Astrocyte (in vitro differentiated cells and primary cell): ENCODE data around the gene SDHAF2. TPM values are rescaled to one million over a fixed set of nuclear protein-coding genes. Genes with fewer than 3 reads are reported as not detected.

Experiments
- DNase-seq: peaks from one replicate; pipeline ENCODE4 v3.0.0-alpha.2; 2010; ENCODE audit warnings: low read depth
- FAIRE-seq: peaks from 2 replicates; lab custom pipeline; 2011; peaks lifted over from hg19 to GRCh38; lab: Jason Lieb, UNC
- H2AFZ ChIP-seq: 2 replicates; pipeline ENCODE4 v1.6.0; 2012; ENCODE audit warnings: low read depth, low read length, inconsistent platforms
- H3K27ac ChIP-seq: 2 replicates; pipeline ENCODE4 v1.5.1; 2011; ENCODE audit warnings: low read depth, low read length, inconsistent platforms
- H3K27me3 ChIP-seq: 2 replicates; pipeline ENCODE4 v1.6.0; 2011; ENCODE audit warnings: low read length, inconsistent platforms; ENCODE audit not compliant: insufficient read depth
- H3K36me3 ChIP-seq: 2 replicates; pipeline ENCODE4 v1.5.1; 2011; ENCODE audit warnings: low read length, inconsistent platforms; ENCODE audit not compliant: insufficient read depth
- H3K4me1 ChIP-seq: 2 replicates; pipeline ENCODE4 v1.5.1; 2011; ENCODE audit warnings: low read length, inconsistent platforms; ENCODE audit not compliant: insufficient read depth
- H3K4me2 ChIP-seq: 2 replicates; pipeline ENCODE4 v1.6.0; 2012; ENCODE audit warnings: low read length, inconsistent platforms
- H3K4me3 ChIP-seq: 2 replicates; pipeline ENCODE4 v1.5.1; 2011; ENCODE audit warnings: low read depth, mild to moderate bottlenecking, low read length, inconsistent platforms; ENCODE audit not compliant: insufficient read depth
- H3K79me2 ChIP-seq: 2 replicates; pipeline ENCODE4 v1.6.0; 2012; ENCODE audit warnings: mild to moderate bottlenecking, low read length, inconsistent platforms; ENCODE audit not compliant: insufficient read depth
- H3K9ac ChIP-seq: 2 replicates; pipeline ENCODE4 v1.6.0; 2012; ENCODE audit warnings: mild to moderate bottlenecking, low read length, inconsistent platforms
- H3K9me3 ChIP-seq: 2 replicates; pipeline ENCODE4 v1.5.1; 2012; ENCODE audit warnings: low read depth, mild to moderate bottlenecking, low read length, inconsistent platforms; ENCODE audit not compliant: insufficient read depth
- H4K20me1 ChIP-seq: 2 replicates; pipeline ENCODE4 v1.6.0; 2012; ENCODE audit warnings: low read length, inconsistent platforms; ENCODE audit not compliant: insufficient read depth
- H3K27ac Mint-ChIP-seq: one replicate; pipeline ENCODE4 v1.8.0; 2021; ENCODE audit warnings: mild to moderate bottlenecking, mixed read lengths; ENCODE audit not compliant: unreplicated experiment
- H3K27me3 Mint-ChIP-seq: one replicate; pipeline ENCODE4 v1.8.0; 2021; ENCODE audit warnings: low read depth, mixed read lengths; ENCODE audit not compliant: unreplicated experiment
- H3K36me3 Mint-ChIP-seq: one replicate; pipeline ENCODE4 v1.8.0; 2021; ENCODE audit warnings: low read depth, mixed read lengths; ENCODE audit not compliant: unreplicated experiment
- H3K4me1 Mint-ChIP-seq: one replicate; pipeline ENCODE4 v1.8.0; 2021; ENCODE audit warnings: low read depth, mixed read lengths; ENCODE audit not compliant: unreplicated experiment
- H3K4me3 Mint-ChIP-seq: one replicate; pipeline ENCODE4 v1.8.0; 2021; ENCODE audit warnings: mild to moderate bottlenecking, moderate library complexity, mixed read lengths; ENCODE audit not compliant: unreplicated experiment
- H3K9me3 Mint-ChIP-seq: one replicate; pipeline ENCODE4 v1.8.0; 2021; ENCODE audit warnings: mild to moderate bottlenecking, mixed read lengths; ENCODE audit not compliant: unreplicated experiment
- EZH2 ChIP-seq: IDR thresholded peaks from 2 replicates; pipeline ENCODE4 v1.6.1; 2012; ENCODE audit warnings: mild to moderate bottlenecking, low read length, inconsistent platforms; ENCODE audit not compliant: insufficient read depth
- total RNA-seq: library from RNA; stranded (reverse); gene quantifications from 2 replicates; pipeline ENCODE4 v1.2.1, GENCODE V29; 2021
- TF ChIP-seq, protein P1 (sequence below): IDR thresholded peaks from 2 replicates; pipeline ENCODE4 v1.5.1; 2011; ENCODE audit warnings: low read depth, mild to moderate bottlenecking, inconsistent platforms, low read length, moderate library complexity; ENCODE audit not compliant: insufficient read depth

SDHAF2 gene
- total RNA-seq, 1 donor from 2014 or later: 38.8 TPM

DNA sequence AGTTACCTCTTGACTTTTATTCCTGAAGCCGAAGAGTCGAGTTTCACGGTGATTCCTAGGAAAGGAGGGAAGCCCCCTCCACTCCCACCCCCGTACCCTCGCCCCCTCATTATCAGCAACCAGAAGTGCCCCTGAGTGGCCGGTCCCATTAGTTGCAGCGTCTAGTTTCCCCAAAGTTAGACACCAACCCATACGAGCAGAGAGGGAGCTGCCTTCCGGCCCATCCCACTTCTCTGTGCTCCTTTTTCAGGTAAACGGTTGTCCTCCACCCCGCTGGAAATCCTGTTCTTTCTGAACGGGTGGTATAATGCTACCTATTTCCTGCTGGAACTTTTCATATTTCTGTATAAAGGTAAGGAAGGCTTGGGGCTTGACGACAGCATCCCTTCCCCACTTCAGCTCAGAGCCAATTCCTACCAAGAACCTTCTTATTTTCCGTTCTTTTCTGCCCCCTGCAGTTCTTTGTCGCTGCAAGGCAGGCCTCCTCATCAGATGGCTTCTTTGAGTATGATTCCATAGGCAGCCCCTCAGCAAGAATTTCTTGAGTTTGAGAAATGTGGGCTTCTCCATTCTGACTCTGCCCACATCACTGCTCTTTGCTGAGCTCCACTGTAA is 36.8 kb upstream of the SDHAF2 start:
- peak overlapping the region; percentile 45 for H3K27ac Mint-ChIP-seq

DNA sequence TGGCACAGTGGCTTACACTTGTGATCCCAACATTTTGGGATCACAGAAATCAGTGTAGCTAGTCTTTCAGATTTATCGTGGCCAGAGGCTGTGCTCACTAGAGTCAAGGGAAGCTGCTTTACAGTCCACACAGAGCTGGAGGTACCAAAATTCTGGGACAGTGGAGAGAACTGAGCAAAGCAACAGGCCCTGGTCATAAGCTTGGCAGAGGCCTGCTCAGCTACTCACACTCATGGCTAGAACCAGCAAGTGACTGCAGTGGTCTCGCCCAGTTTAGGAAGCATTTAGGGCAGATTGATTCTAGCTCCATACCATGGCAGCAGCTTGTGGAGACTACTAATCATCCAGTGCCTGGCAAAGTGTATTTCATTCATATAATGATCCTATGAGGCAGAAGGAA is 28.8 kb upstream of the SDHAF2 start:
- Histone ChIP-seq H3K9me3 (no peaks in the 10 kb centered on the region), H3K4me2 (no peak overlapping the region), H3K4me1 (peaks cover 3% of the 10 kb centered on the region), H3K27me3 (no peaks in the 10 kb centered on the region), H3K9ac (no peak overlapping the region), H3K27ac (no peak overlapping the region), H2AFZ (no peak overlapping the region), H3K36me3 (peaks cover 38% of the 10 kb centered on the region), H4K20me1 (peaks cover 26% of the 10 kb centered on the region), H3K4me3 (no peak overlapping the region), H3K79me2 (peaks cover under 1% of the 10 kb centered on the region)
- peaks cover 23% of the 10 kb centered on the region for H3K4me1 Mint-ChIP-seq
- H3K4me3 Mint-ChIP-seq: no peak overlapping the region
- no peaks in the 10 kb centered on the region for H3K27me3 Mint-ChIP-seq
- no peaks in the 10 kb centered on the region for H3K9me3 Mint-ChIP-seq
- no peak overlapping the region for H3K27ac Mint-ChIP-seq
- TF ChIP-seq, protein P1, sequence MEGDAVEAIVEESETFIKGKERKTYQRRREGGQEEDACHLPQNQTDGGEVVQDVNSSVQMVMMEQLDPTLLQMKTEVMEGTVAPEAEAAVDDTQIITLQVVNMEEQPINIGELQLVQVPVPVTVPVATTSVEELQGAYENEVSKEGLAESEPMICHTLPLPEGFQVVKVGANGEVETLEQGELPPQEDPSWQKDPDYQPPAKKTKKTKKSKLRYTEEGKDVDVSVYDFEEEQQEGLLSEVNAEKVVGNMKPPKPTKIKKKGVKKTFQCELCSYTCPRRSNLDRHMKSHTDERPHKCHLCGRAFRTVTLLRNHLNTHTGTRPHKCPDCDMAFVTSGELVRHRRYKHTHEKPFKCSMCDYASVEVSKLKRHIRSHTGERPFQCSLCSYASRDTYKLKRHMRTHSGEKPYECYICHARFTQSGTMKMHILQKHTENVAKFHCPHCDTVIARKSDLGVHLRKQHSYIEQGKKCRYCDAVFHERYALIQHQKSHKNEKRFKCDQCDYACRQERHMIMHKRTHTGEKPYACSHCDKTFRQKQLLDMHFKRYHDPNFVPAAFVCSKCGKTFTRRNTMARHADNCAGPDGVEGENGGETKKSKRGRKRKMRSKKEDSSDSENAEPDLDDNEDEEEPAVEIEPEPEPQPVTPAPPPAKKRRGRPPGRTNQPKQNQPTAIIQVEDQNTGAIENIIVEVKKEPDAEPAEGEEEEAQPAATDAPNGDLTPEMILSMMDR: no peak
- no peak for TF ChIP-seq EZH2
- DNase-seq: no peak
- peaks cover 15% of the 10 kb centered on the region for H3K36me3 Mint-ChIP-seq
- no peak for FAIRE-seq

More for the DNA sequence above, 36.8 kb upstream of the SDHAF2 start:
- FAIRE-seq (no peak), DNase-seq (no peak)
- Mint-ChIP-seq H3K4me3 (peak overlapping the region; percentile 91), H3K9me3 (peaks cover 9% of the 10 kb centered on the region), H3K4me1 (peaks cover 4% of the 10 kb centered on the region), H3K27me3 (peaks cover 7% of the 10 kb centered on the region), H3K36me3 (peaks cover 10% of the 10 kb centered on the region)
- Histone ChIP-seq H4K20me1 (peaks cover 3% of the 10 kb centered on the region), H3K79me2 (peaks cover 7% of the 10 kb centered on the region), H3K9me3 (no peaks in the 10 kb centered on the region), H3K9ac (peak overlapping the region; percentile 87), H3K4me1 (peaks cover 5% of the 10 kb centered on the region), H3K27ac (peak overlapping the region; percentile 43), H3K27me3 (no peaks in the 10 kb centered on the region), H3K4me2 (peak overlapping the region; percentile 99), H2AFZ (peak overlapping the region; percentile 97), H3K36me3 (peaks cover 5% of the 10 kb centered on the region), H3K4me3 (peak overlapping the region; percentile 94)
- no peak for TF ChIP-seq EZH2
- TF ChIP-seq, protein P1: no peak

DNA sequence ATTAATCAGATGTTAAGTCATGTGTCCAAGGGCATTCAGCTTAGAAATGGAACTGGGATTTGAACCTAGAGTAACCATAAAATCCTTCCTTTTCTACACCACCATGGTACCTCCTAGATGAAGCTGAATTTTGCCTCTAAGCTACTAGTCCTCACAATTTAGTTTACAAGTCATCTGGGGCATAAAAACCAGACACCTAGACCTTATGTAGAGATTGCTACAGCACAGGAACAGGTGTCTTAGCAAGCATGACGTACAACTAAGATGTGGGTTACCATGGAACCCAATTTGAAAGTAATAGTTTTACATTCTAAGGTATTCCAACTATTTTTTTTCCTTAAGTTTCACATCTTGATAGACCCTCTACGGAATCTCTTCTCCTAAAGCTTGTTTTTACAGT is 28.4 kb upstream of the SDHAF2 start:
- Mint-ChIP-seq H3K27me3 (no peaks in the 10 kb centered on the region), H3K27ac (no peak overlapping the region), H3K4me1 (peaks cover 26% of the 10 kb centered on the region), H3K9me3 (no peaks in the 10 kb centered on the region), H3K4me3 (no peak overlapping the region), H3K36me3 (peaks cover 15% of the 10 kb centered on the region)
- no peak for DNase-seq
- Histone ChIP-seq H3K79me2 (peaks cover 4% of the 10 kb centered on the region), H3K4me2 (no peak overlapping the region), H2AFZ (no peak overlapping the region), H3K9ac (no peak overlapping the region), H3K36me3 (peaks cover 42% of the 10 kb centered on the region), H3K9me3 (no peaks in the 10 kb centered on the region), H3K27me3 (no peaks in the 10 kb centered on the region), H4K20me1 (peaks cover 26% of the 10 kb centered on the region), H3K4me3 (no peak overlapping the region), H3K4me1 (peaks cover 3% of the 10 kb centered on the region), H3K27ac (no peak overlapping the region)
- no peak for TF ChIP-seq EZH2
- TF ChIP-seq, protein P1: no peak
- FAIRE-seq: no peak
